Stimulated activated naive B cell treated with anti-CD40 and anti-IgM and Interleukin-4, amounts not matched to agents 10 μg/mL and 1 μg/mL and 100 μg/mL, for 72 hours (primary cell): ENCODE data around the gene ADGRD1.

Experiments
- ATAC-seq, 2 donors: fragments of 150-1000 bp; cut with Tn5 transposase; replicated peaks; 2 replicates each; pipeline ENCODE4 v1.10.0; 2021; ENCODE audit warnings: moderate library complexity in 1 of 2
- DNase-seq: peaks from one replicate; pipeline ENCODE4 v3.0.0; 2021
- H3K27ac Mint-ChIP-seq: one replicate; pipeline ENCODE4 v1.8.0; 2022; ENCODE audit warnings: mild to moderate bottlenecking, mixed read lengths
- H3K27me3 Mint-ChIP-seq, 2 donors: one replicate each; pipeline ENCODE4 v1.8.0; 2022; ENCODE audit warnings: mixed read lengths in 2 of 2
- H3K36me3 Mint-ChIP-seq, 2 donors: one replicate each; pipeline ENCODE4 v1.8.0; 2022; ENCODE audit warnings: mixed read lengths in 2 of 2, mild to moderate bottlenecking in 1 of 2
- H3K4me1 Mint-ChIP-seq, 2 donors: one replicate each; pipeline ENCODE4 v1.8.0; 2022; ENCODE audit warnings: mixed read lengths in 2 of 2, mild to moderate bottlenecking in 1 of 2
- H3K4me3 Mint-ChIP-seq, 2 donors: one replicate each; pipeline ENCODE4 v1.8.0; 2022; ENCODE audit warnings: mild to moderate bottlenecking in 2 of 2, mixed read lengths in 2 of 2, moderate library complexity in 1 of 2
- H3K9me3 Mint-ChIP-seq, 2 donors: one replicate each; pipeline ENCODE4 v1.8.0; 2022; ENCODE audit warnings: mixed read lengths in 2 of 2, mild to moderate bottlenecking in 1 of 2

ADGRD1 gene

GRCh38 chr12:130949806-130950205 lies 3.9 kb upstream of the ADGRD1 start:
- ATAC-seq (no peak), DNase-seq (no peak)
- Mint-ChIP-seq H3K4me1 (peaks cover 13 to 19% of the 10 kb centered on the region in 2 donors), H3K27me3 (peaks cover 12 to 38% of the 10 kb centered on the region in 2 donors), H3K4me3 (no peak overlapping the region), H3K27ac (no peak overlapping the region), H3K9me3 (peaks cover 13 to 15% of the 10 kb centered on the region in 2 donors), H3K36me3 (peaks cover 0 to 13% of the 10 kb centered on the region in 2 donors)

GRCh38 chr12:130951636-130952035 lies 2.1 kb upstream of the ADGRD1 start:
- Mint-ChIP-seq H3K4me3 (no peak overlapping the region), H3K4me1 (peaks cover 16 to 24% of the 10 kb centered on the region in 2 donors), H3K27me3 (peaks cover 6 to 37% of the 10 kb centered on the region in 2 donors), H3K9me3 (no peaks in the 10 kb centered on the region), H3K36me3 (no peaks in the 10 kb centered on the region), H3K27ac (peak overlapping the region; percentile 68)
- no peak for ATAC-seq
- DNase-seq = no peak

GRCh38 chr12:130952171-130952954 lies 1.3 kb upstream of the ADGRD1 start:
- no peak overlapping the region for H3K4me3 Mint-ChIP-seq
- no peaks in the 10 kb centered on the region for H3K9me3 Mint-ChIP-seq
- no peak overlapping the region for H3K27ac Mint-ChIP-seq
- H3K27me3 Mint-ChIP-seq = peaks cover 6 to 32% of the 10 kb centered on the region in 2 donors
- peaks cover 16 to 24% of the 10 kb centered on the region in 2 donors for H3K4me1 Mint-ChIP-seq
- DNase-seq (no peak), ATAC-seq (no peak)
- no peaks in the 10 kb centered on the region for H3K36me3 Mint-ChIP-seq

- DNase-seq (no peak), ATAC-seq (no peak)
- Mint-ChIP-seq H3K27ac (peak overlapping the region; percentile 65), H3K27me3 (peaks cover 12 to 32% of the 10 kb centered on the region in 2 donors), H3K4me3 (peak overlapping the region; percentile 35 to 56), H3K36me3 (no peaks in the 10 kb centered on the region), H3K4me1 (peaks cover 18 to 24% of the 10 kb centered on the region in 2 donors), H3K9me3 (no peaks in the 10 kb centered on the region)
These were observed 781 bp downstream of the ADGRD1 start for GRCh38 chr12:130954544-130954831.

- no peaks in the 10 kb centered on the region for H3K9me3 Mint-ChIP-seq
- ATAC-seq (no peak), DNase-seq (no peak)
- H3K27ac Mint-ChIP-seq = no peak overlapping the region
- H3K4me3 Mint-ChIP-seq = no peak overlapping the region
- H3K27me3 Mint-ChIP-seq = peaks cover 6 to 32% of the 10 kb centered on the region in 2 donors
- peaks cover 18 to 24% of the 10 kb centered on the region in 2 donors for H3K4me1 Mint-ChIP-seq
- H3K36me3 Mint-ChIP-seq = no peaks in the 10 kb centered on the region
These were observed 1.6 kb downstream of the ADGRD1 start for GRCh38 chr12:130955238-130955816.

GRCh38 chr12:130956009-130956408 lies 2.3 kb downstream of the ADGRD1 start:
- H3K4me1 Mint-ChIP-seq = peaks cover 20 to 24% of the 10 kb centered on the region in 2 donors
- ATAC-seq (no peak), DNase-seq (no peak)
- no peak overlapping the region for H3K4me3 Mint-ChIP-seq
- no peaks in the 10 kb centered on the region for H3K9me3 Mint-ChIP-seq
- no peaks in the 10 kb centered on the region for H3K36me3 Mint-ChIP-seq
- no peak overlapping the region for H3K27ac Mint-ChIP-seq
- peaks cover 12 to 38% of the 10 kb centered on the region in 2 donors for H3K27me3 Mint-ChIP-seq

- H3K27me3 Mint-ChIP-seq = peaks cover 12 to 38% of the 10 kb centered on the region in 2 donors
These were observed 3.0 kb downstream of the ADGRD1 start for GRCh38 chr12:130956456-130957303.

GRCh38 chr12:130957304-130957621 lies 3.6 kb downstream of the ADGRD1 start:
- Mint-ChIP-seq H3K27ac (no peak overlapping the region), H3K27me3 (peaks cover 16 to 35% of the 10 kb centered on the region in 2 donors), H3K4me1 (peaks cover 18 to 20% of the 10 kb centered on the region in 2 donors), H3K36me3 (no peaks in the 10 kb centered on the region), H3K4me3 (no peak overlapping the region), H3K9me3 (no peaks in the 10 kb centered on the region)
- DNase-seq (no peak), ATAC-seq (no peak)

More at GRCh38 chr12:130956456-130957303, 3.0 kb downstream of the ADGRD1 start:
- no peak overlapping the region for H3K4me3 Mint-ChIP-seq
- no peak for DNase-seq
- no peaks in the 10 kb centered on the region for H3K9me3 Mint-ChIP-seq
- H3K27ac Mint-ChIP-seq = no peak overlapping the region
- no peaks in the 10 kb centered on the region for H3K36me3 Mint-ChIP-seq
- H3K4me1 Mint-ChIP-seq = peaks cover 18 to 22% of the 10 kb centered on the region in 2 donors
- ATAC-seq = no peak

GRCh38 chr12:130958557-130959140 lies 4.9 kb downstream of the ADGRD1 start:
- H3K4me1 Mint-ChIP-seq = peaks cover 17% of the 10 kb centered on the region in 2 donors
- peaks cover 0 to 4% of the 10 kb centered on the region in 2 donors for H3K9me3 Mint-ChIP-seq
- no peak overlapping the region for H3K4me3 Mint-ChIP-seq
- peaks cover 16 to 26% of the 10 kb centered on the region in 2 donors for H3K27me3 Mint-ChIP-seq
- ATAC-seq = no peak
- no peak for DNase-seq
- no peak overlapping the region for H3K27ac Mint-ChIP-seq
- H3K36me3 Mint-ChIP-seq = no peaks in the 10 kb centered on the region

- no peak overlapping the region for H3K27ac Mint-ChIP-seq
- DNase-seq = no peak
These were observed 5.9 kb downstream of the ADGRD1 start for GRCh38 chr12:130959632-130960031.

GRCh38 chr12:130960058-130960457 lies 6.4 kb downstream of the ADGRD1 start:
- DNase-seq = no peak
- no peak overlapping the region for H3K4me3 Mint-ChIP-seq
- peaks cover 3 to 8% of the 10 kb centered on the region in 2 donors for H3K4me1 Mint-ChIP-seq
- H3K36me3 Mint-ChIP-seq = no peaks in the 10 kb centered on the region
- H3K27me3 Mint-ChIP-seq = peaks cover 15 to 16% of the 10 kb centered on the region in 2 donors
- peaks cover 0 to 4% of the 10 kb centered on the region in 2 donors for H3K9me3 Mint-ChIP-seq
- H3K27ac Mint-ChIP-seq = no peak overlapping the region
- ATAC-seq = no peak

More at GRCh38 chr12:130959632-130960031, 5.9 kb downstream of the ADGRD1 start:
- H3K9me3 Mint-ChIP-seq = peaks cover 0 to 4% of the 10 kb centered on the region in 2 donors
- no peaks in the 10 kb centered on the region for H3K36me3 Mint-ChIP-seq
- no peak for ATAC-seq
- H3K4me3 Mint-ChIP-seq = no peak overlapping the region
- peaks cover 16 to 19% of the 10 kb centered on the region in 2 donors for H3K27me3 Mint-ChIP-seq
- peaks cover 7 to 10% of the 10 kb centered on the region in 2 donors for H3K4me1 Mint-ChIP-seq

- H3K4me1 Mint-ChIP-seq = peaks cover 0 to 8% of the 10 kb centered on the region in 2 donors
- H3K27me3 Mint-ChIP-seq = peaks cover 11 to 16% of the 10 kb centered on the region in 2 donors
- no peak overlapping the region for H3K4me3 Mint-ChIP-seq
- ATAC-seq (no peak), DNase-seq (no peak)
- no peak overlapping the region for H3K27ac Mint-ChIP-seq
- peaks cover 0 to 4% of the 10 kb centered on the region in 2 donors for H3K9me3 Mint-ChIP-seq
- no peaks in the 10 kb centered on the region for H3K36me3 Mint-ChIP-seq
These were observed 7.1 kb downstream of the ADGRD1 start for GRCh38 chr12:130960787-130961186.

- H3K4me1 Mint-ChIP-seq = peaks cover 0 to 8% of the 10 kb centered on the region in 2 donors
- peaks cover 11 to 16% of the 10 kb centered on the region in 2 donors for H3K27me3 Mint-ChIP-seq
- ATAC-seq (no peak), DNase-seq (no peak)
- no peak overlapping the region for H3K4me3 Mint-ChIP-seq
- peak overlapping the region; percentile 26 for H3K27ac Mint-ChIP-seq
- H3K9me3 Mint-ChIP-seq = peaks cover 0 to 4% of the 10 kb centered on the region in 2 donors
- no peaks in the 10 kb centered on the region for H3K36me3 Mint-ChIP-seq
These were observed 8.3 kb downstream of the ADGRD1 start for GRCh38 chr12:130961921-130962451.

GRCh38 chr12:130965214-130965613 lies 11.5 kb downstream of the ADGRD1 start:
- Mint-ChIP-seq H3K36me3 (no peaks in the 10 kb centered on the region), H3K4me1 (peaks cover 0 to 12% of the 10 kb centered on the region in 2 donors), H3K27ac (no peak overlapping the region), H3K9me3 (peaks cover 0 to 4% of the 10 kb centered on the region in 2 donors), H3K4me3 (no peak overlapping the region), H3K27me3 (peaks cover 11 to 25% of the 10 kb centered on the region in 2 donors)
- ATAC-seq = no peak
- DNase-seq = no peak
